IMR-90 (cell line): ENCODE measurements around the gene MYH10. TPM values are rescaled to one million over a fixed set of nuclear protein-coding genes. Genes with fewer than 3 reads are reported as not detected.
A peak's percentile ranks its signal among the peaks of the same experiment; 100 is the strongest.

ENCODE experiments used
- ATAC-seq: fragments of 200-7000 bp; cut with Tn5 transposase; 2 replicates; pipeline ENCODE4 v1.9.1; 2020; ENCODE audit warnings: low read depth, mild to moderate bottlenecking, moderate library complexity
- BruUV-seq: library from RNA; stranded (reverse); fragments of 400-500 nt; replicated peaks from 2 replicates; lab custom pipeline; 2021; lab: Mats Ljungman, UMichigan
- CTCF ChIA-PET: fragments of 300-600 bp; formaldehyde crosslinking; extraction: SDS; loops from one replicate; lab custom pipeline; 2021; ENCODE audit warnings: antibody characterized with exemption; lab: Yijun Ruan, JAX
- POLR2A ChIA-PET: fragments of 300-600 bp; sonication (Branson Sonifier 250); formaldehyde crosslinking; loops from one replicate; lab custom pipeline; 2022; ENCODE audit warnings: antibody characterized with exemption; ENCODE audit not compliant: unreplicated experiment; lab: Charles Lee
- DNase-seq: peaks from one replicate; pipeline ENCODE4 v3.0.0; 2013
- H2AFZ ChIP-seq: replicated peaks from 2 replicates; pipeline ENCODE3; 2013; ENCODE audit warnings: low read length, mild to moderate bottlenecking; ENCODE audit not compliant: poor library complexity
- H2AK5ac ChIP-seq: 2 replicates; pipeline ENCODE4 v1.6.1; 2013; ENCODE audit warnings: low read depth, low read length, inconsistent platforms
- H2AK9ac ChIP-seq: replicated peaks from 2 replicates; pipeline ENCODE3; 2013; ENCODE audit warnings: mild to moderate bottlenecking, low read depth, low read length, moderate library complexity; ENCODE audit not compliant: poor library complexity
- H2BK120ac ChIP-seq: 2 replicates; pipeline ENCODE4 v1.6.1; 2013; ENCODE audit warnings: low read depth, low read length, inconsistent platforms
- H2BK15ac ChIP-seq: 3 replicates; pipeline ENCODE4 v1.6.1; 2013; ENCODE audit warnings: low read depth, low read length, inconsistent platforms
- H2BK20ac ChIP-seq: 2 replicates; pipeline ENCODE4 v1.6.1; 2013; ENCODE audit warnings: low read depth, mild to moderate bottlenecking, inconsistent platforms, low read length, moderate library complexity
- H2BK5ac ChIP-seq: 2 replicates; pipeline ENCODE4 v1.6.1; 2013; ENCODE audit warnings: mild to moderate bottlenecking, low read depth, low read length, inconsistent platforms; ENCODE audit not compliant: poor library complexity, severe bottlenecking
- H3K14ac ChIP-seq: replicated peaks from 2 replicates; pipeline ENCODE4 v1.6.1; 2013; ENCODE audit warnings: low read depth, low read length, inconsistent platforms
- H3K18ac ChIP-seq: 2 replicates; pipeline ENCODE4 v1.6.1; 2013; ENCODE audit warnings: low read depth, low read length, control low read depth
- H3K23ac ChIP-seq: 2 replicates; pipeline ENCODE4 v1.6.1; 2013; ENCODE audit warnings: low read depth, low read length, inconsistent platforms
- H3K27ac ChIP-seq: 2 replicates; pipeline ENCODE4 v1.5.1; 2013; ENCODE audit warnings: mild to moderate bottlenecking, control low read depth, low read length; ENCODE audit not compliant: insufficient read depth
- H3K27me3 ChIP-seq: 2 replicates; pipeline ENCODE4 v1.6.1; 2013; ENCODE audit warnings: low read length; ENCODE audit not compliant: control insufficient read depth, insufficient read depth
- H3K36me3 ChIP-seq: 2 replicates; pipeline ENCODE4 v1.6.1; 2013; ENCODE audit warnings: low read length, mixed read lengths; ENCODE audit not compliant: control insufficient read depth, insufficient read depth
- H3K4ac ChIP-seq: 2 replicates; pipeline ENCODE4 v1.6.1; 2013; ENCODE audit warnings: low read depth, low read length, inconsistent platforms
- H3K4me1 ChIP-seq: 2 replicates; pipeline ENCODE4 v1.6.1; 2013; ENCODE audit warnings: low read length, mixed read lengths; ENCODE audit not compliant: control insufficient read depth, insufficient read depth
- H3K4me2 ChIP-seq: 2 replicates; pipeline ENCODE4 v1.6.1; 2013; ENCODE audit warnings: low read depth, mild to moderate bottlenecking, control low read depth, low read length, moderate library complexity
- H3K4me3 ChIP-seq: 2 replicates; pipeline ENCODE4 v1.5.1; 2013; ENCODE audit warnings: low read depth, mild to moderate bottlenecking, control low read depth, low read length, moderate library complexity; ENCODE audit not compliant: insufficient read depth
- H3K56ac ChIP-seq: 2 replicates; pipeline ENCODE4 v1.6.1; 2013; ENCODE audit warnings: low read length, inconsistent platforms; ENCODE audit not compliant: insufficient read depth; ENCODE audit errors: extremely low read depth
- H3K79me1 ChIP-seq, 2 experiments: 2 replicates each; pipeline ENCODE4 v1.6.1; 2013; ENCODE audit warnings: low read length in 2 of 2, inconsistent platforms in 1 of 2, low read depth in 1 of 2
- H3K9ac ChIP-seq: 2 replicates; pipeline ENCODE4 v1.6.1; 2013; ENCODE audit warnings: low read depth, low read length, control low read depth
- H3K9me1 ChIP-seq: 2 replicates; pipeline ENCODE4 v1.6.1; 2013; ENCODE audit warnings: low read length, inconsistent platforms; ENCODE audit not compliant: insufficient read depth
- H3K9me3 ChIP-seq: 2 replicates; pipeline ENCODE4 v1.6.1; 2013; ENCODE audit warnings: low read length; ENCODE audit not compliant: control insufficient read depth, insufficient read depth
- H4K20me1 ChIP-seq: 2 replicates; pipeline ENCODE4 v1.6.1; 2013; ENCODE audit warnings: low read length, inconsistent platforms; ENCODE audit not compliant: insufficient read depth
- H4K5ac ChIP-seq: 2 replicates; pipeline ENCODE4 v1.6.1; 2013; ENCODE audit warnings: mild to moderate bottlenecking, low read depth, low read length, control low read depth
- H4K8ac ChIP-seq, 2 experiments: 2 replicates each; pipeline ENCODE4 v1.6.1; 2013; ENCODE audit warnings: low read depth in 2 of 2, low read length in 2 of 2, control low read depth in 1 of 2, inconsistent platforms in 1 of 2
- H4K91ac ChIP-seq: 2 replicates; pipeline ENCODE4 v1.6.1; 2013; ENCODE audit warnings: low read depth, low read length, inconsistent platforms; ENCODE audit not compliant: insufficient read depth
- FOS ChIP-seq: fragments of 150-350 bp; IDR thresholded peaks from 2 replicates; pipeline ENCODE4 v1.6.1; 2016; ENCODE audit warnings: low read depth, low read length
- MAFK ChIP-seq: IDR thresholded peaks from 2 replicates; pipeline ENCODE4 v1.6.1; 2012; ENCODE audit warnings: low read depth, low read length, improper control_type of control experiment
- NFE2L2 ChIP-seq: fragments of 150-350 bp; IDR thresholded peaks from 2 replicates; pipeline ENCODE4 v1.6.1; 2016; ENCODE audit warnings: low read depth, mild to moderate bottlenecking, low read length
- WGBS, 2 experiments: methylation state at CpG; one replicate each; pipeline versions ENCODE4 v1.1.5 to v1.1.7; 2013; ENCODE audit warnings: missing lambda C conversion rate in 2 of 2; ENCODE audit not compliant: insufficient read length in 1 of 2; ENCODE audit errors: extremely low coverage in 2 of 2; 5-methylcytosine and 5-hydroxymethylcytosine counted together
- dilution Hi-C: fragments of 300-500 bp; cut with HindIII; formaldehyde crosslinking; loops from one replicate; pipeline ENCODE4 v1.14.3; 2018; ENCODE audit warnings: low sequenced_read_pairs; ENCODE audit not compliant: unreplicated experiment
- in situ Hi-C: fragments of 300-500 bp; cut with MboI; formaldehyde crosslinking; loops from 3 replicates; pipeline ENCODE4 v1.14.3; 2019; ENCODE audit warnings: low sequenced_read_pairs, inconsistent platforms, mixed read lengths
- intact Hi-C: fragments of 100-400 bp; cut with micrococcal nuclease; formaldehyde crosslinking; loops from 2 replicates; pipeline ENCODE4 v1.10.0; 2022
- polyA plus RNA-seq, 3 experiments: library from polyadenylated mRNA; depleted of rRNA; stranded (reverse); fragments of >200 nt; gene quantifications; 2 replicates each; pipeline ENCODE4 v1.2.3, GENCODE V29; 2012; ENCODE audit warnings: low replicate concordance in 1 of 3
- total RNA-seq: library from RNA; depleted of rRNA; stranded (reverse); fragments of >200 nt; gene quantifications from 2 replicates; pipeline ENCODE4 v1.2.3, GENCODE V29; 2012
- TF ChIP-seq, protein P1 (sequence below): conservative IDR thresholded peaks from 2 replicates; pipeline ENCODE4 v1.5.1; 2012; ENCODE audit warnings: mild to moderate bottlenecking, low read depth, low read length, improper control_type of control experiment

The MYH10 gene
- total and polyA plus RNA-seq, 2 of the 4 experiments (the other 2 are of a cell fraction): 71.2 to 95.2 TPM

DNA sequence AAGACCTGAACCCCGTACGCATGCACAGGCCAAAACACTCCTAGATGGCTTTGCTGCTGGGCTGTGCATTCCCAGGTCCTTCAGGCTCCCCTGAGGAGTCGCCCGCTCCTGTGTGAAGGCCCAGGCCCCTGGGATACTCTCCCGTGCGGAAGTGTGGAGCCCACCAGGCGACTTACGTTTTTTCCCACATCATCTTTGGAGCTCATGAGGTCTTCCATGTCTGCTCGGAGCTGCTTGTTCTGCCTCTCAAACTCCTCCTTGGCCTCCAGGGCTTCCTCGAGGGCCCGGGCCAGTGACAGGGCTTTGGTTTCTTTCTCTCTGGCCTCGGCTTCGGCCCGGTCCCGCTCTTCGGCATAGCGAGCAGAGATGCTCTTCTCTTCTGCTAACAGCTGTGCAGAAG is 138.4 kb downstream of the MYH10 start:
- H2AK5ac ChIP-seq: no peak overlapping the region
- peaks cover 70% of the 10 kb centered on the region for H3K36me3 ChIP-seq
- no peak overlapping the region for H3K4ac ChIP-seq
- no peak overlapping the region for H4K8ac ChIP-seq
- in situ Hi-C loops (no loop called here), intact Hi-C loops (no loop called here), dilution Hi-C loops (no loop called here)
- H3K9me3 ChIP-seq: no peaks in the 10 kb centered on the region
- peaks cover 0 to 13% of the 10 kb centered on the region in 2 experiments for H3K79me1 ChIP-seq
- no peak overlapping the region for H2AFZ ChIP-seq
- BruUV-seq: TSS peak; percentile 88
- H3K27me3 ChIP-seq: no peaks in the 10 kb centered on the region
- no peak overlapping the region for H4K5ac ChIP-seq
- H2AK9ac ChIP-seq: no peak overlapping the region
- H3K18ac ChIP-seq: no peak overlapping the region
- ChIA-PET CTCF (no interaction called here), POLR2A (no interaction called here)
- H3K4me2 ChIP-seq: no peak overlapping the region
- no peak overlapping the region for H2BK15ac ChIP-seq
- no peak overlapping the region for H3K14ac ChIP-seq
- ATAC-seq: no peak
- no peak overlapping the region for H3K56ac ChIP-seq
- H4K20me1 ChIP-seq: 0 out of 2 replicates have a peak, but pooled peaks cover 5% of the 10 kb centered on the region
- H3K9me1 ChIP-seq: peaks cover 7% of the 10 kb centered on the region
- H3K9ac ChIP-seq: no peak overlapping the region
- WGBS, 2 experiments: 98% methylated on average over 8 of the region's 17 CpGs; no CpG with 5 or more reads in 1 of the 2 experiments
- H4K91ac ChIP-seq: no peak overlapping the region
- H2BK120ac ChIP-seq: no peak overlapping the region
- no peak overlapping the region for H2BK5ac ChIP-seq
- no peak overlapping the region for H3K23ac ChIP-seq
- no peak for DNase-seq
- H2BK20ac ChIP-seq: no peak overlapping the region
- TF ChIP-seq NFE2L2 (no peak), MAFK (no peak), FOS (no peak)
- TF ChIP-seq, protein P1, sequence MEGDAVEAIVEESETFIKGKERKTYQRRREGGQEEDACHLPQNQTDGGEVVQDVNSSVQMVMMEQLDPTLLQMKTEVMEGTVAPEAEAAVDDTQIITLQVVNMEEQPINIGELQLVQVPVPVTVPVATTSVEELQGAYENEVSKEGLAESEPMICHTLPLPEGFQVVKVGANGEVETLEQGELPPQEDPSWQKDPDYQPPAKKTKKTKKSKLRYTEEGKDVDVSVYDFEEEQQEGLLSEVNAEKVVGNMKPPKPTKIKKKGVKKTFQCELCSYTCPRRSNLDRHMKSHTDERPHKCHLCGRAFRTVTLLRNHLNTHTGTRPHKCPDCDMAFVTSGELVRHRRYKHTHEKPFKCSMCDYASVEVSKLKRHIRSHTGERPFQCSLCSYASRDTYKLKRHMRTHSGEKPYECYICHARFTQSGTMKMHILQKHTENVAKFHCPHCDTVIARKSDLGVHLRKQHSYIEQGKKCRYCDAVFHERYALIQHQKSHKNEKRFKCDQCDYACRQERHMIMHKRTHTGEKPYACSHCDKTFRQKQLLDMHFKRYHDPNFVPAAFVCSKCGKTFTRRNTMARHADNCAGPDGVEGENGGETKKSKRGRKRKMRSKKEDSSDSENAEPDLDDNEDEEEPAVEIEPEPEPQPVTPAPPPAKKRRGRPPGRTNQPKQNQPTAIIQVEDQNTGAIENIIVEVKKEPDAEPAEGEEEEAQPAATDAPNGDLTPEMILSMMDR: no peak
- H3K4me1 ChIP-seq: peaks cover 2% of the 10 kb centered on the region; the same call in 1 of the 2 replicates
- H3K4me3 ChIP-seq: no peak overlapping the region
- no peak overlapping the region for H3K27ac ChIP-seq
